Activated CD4-positive, CD25-positive, alpha-beta regulatory T cell treated with anti-CD3 and anti-CD28 coated beads, Interleukin-2, amount 50 U/mL, for 72 hours (primary cell): ENCODE measurements around the gene HOXA10.

ENCODE experiments used
- DNase-seq: peaks from one replicate; pipeline ENCODE4 v3.0.0; 2021

Gene HOXA10

GRCh38 chr7:27189997-27190748, 16.1 kb upstream of the HOXA10 start:
- DNase-seq: no peak

GRCh38 chr7:27189295-27189996, 15.3 kb upstream of the HOXA10 start:
- peak; percentile 29 for DNase-seq

- DNase-seq: peak; percentile 37
Observed at GRCh38 chr7:27188386-27189294, 14.5 kb upstream of the HOXA10 start.

DNA sequence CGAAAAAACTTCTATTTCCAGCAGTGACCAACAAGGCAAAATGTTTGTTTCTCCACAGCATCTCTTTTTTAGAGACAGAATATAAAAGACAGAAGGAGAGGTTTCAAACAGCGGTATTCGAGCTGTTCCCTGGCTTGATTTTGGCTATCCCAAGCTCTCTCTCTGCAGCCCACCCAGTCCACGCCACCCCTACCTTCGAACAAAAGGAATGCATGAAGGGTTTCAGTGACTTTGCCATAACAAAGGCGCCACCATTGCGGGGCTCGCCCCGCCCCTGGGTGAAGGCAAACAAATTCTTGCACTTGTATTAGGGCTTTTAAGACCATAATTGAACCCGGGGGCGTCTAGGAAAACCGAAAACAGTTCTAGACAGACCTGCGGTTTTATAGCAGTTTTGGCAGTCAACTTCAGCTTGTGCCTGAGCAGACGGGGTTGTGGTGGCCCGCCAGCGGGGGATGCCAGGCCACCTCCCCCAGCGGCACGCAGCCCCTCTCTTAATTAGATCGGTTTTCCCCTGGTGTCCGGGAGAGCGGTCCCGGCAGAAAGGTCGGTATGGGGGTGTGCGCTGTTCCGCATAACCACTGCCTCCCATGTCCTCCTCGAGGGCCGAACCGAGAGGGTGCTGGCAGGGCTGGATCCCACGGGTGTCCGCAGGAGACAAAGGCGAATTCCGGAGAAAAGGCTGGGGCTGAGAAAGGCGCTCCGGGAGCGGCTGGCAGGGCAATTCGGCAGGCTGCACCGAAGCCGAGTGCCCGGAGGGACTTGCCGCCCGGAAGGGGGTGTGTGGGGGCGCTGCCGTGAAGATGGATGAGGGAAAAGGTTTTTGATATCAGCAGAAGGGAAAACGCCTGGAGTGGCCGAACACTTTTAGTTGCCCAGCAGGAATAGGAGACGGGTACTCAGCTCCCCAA, 13.6 kb upstream of the HOXA10 start:
- DNase-seq: no peak

DNA sequence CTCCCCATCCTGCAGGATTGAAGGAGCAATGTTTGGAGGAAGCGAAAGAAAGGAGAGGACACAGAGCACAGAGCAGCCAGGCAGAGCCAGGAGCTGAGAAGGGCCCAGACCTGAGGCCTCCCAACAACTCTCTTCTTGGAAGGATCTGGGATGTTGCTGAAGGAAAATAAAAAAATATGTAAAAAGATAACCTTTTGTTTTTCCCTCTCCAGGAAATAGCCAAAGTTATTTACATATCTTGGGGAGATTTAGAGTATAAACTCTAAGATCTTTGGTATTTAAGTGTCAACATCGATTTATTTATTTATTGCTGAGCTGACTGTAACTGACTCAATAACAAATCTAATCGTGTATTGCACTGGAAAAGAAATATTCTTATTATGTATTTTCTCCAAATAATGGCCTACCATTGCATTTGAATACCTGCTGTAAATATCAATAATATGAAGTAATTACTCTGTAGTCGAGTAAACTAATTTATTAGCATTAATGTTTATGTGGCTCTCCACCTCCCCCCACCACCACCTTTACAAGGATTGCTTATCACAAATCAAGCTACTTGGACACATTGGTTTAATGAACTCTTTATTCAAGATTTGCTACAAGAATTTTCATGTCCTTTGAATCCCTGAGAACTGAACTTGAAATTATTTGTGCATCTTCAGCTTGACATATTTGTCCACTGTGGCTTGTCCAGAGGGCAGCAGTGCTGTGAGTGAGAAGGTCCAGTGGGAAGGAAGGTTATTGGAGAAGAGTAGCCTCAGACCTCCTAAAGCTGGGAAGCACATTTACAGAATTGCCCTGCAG, 12.8 kb upstream of the HOXA10 start:
- DNase-seq: peak; percentile 8

DNA sequence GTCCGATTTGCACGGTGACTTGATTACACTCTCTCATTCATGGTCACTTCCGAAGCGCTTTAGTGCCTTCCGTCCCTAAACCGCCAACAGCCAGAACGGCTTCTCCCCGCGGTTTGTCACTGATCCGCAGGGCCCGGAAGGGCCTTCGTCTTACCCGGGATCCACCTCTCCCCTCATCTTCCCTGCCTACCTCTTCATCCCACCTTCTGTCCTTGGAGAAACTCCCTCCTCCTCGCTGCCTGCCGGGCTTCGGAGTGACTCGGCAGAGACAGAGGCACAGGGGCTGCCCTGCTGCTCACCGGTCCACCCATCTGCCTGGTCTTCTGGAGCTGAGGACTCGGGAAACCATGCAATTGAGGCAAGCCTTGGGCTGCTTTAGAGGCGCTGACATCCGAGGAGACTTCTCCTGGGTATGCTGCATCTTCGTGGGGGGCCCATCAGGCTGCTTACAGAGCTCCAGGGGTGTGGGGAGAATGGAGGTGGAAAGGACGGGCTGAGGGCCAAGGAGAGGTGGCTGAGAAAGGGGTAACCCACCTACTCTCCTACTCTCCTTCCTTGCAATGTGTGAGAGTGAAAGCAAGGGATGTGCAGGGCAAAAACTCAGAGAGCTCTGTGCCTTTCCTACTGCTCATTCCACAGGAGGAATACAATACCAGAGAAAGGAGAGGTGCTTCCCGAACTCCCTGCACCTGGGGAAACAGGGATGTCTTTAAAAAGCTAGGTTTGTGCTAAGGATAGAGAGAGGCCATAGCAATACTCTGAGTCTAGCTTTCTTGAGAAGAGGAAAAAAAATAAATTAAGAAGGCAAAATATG, 11.9 kb upstream of the HOXA10 start:
- DNase-seq: peak; percentile 32

DNA sequence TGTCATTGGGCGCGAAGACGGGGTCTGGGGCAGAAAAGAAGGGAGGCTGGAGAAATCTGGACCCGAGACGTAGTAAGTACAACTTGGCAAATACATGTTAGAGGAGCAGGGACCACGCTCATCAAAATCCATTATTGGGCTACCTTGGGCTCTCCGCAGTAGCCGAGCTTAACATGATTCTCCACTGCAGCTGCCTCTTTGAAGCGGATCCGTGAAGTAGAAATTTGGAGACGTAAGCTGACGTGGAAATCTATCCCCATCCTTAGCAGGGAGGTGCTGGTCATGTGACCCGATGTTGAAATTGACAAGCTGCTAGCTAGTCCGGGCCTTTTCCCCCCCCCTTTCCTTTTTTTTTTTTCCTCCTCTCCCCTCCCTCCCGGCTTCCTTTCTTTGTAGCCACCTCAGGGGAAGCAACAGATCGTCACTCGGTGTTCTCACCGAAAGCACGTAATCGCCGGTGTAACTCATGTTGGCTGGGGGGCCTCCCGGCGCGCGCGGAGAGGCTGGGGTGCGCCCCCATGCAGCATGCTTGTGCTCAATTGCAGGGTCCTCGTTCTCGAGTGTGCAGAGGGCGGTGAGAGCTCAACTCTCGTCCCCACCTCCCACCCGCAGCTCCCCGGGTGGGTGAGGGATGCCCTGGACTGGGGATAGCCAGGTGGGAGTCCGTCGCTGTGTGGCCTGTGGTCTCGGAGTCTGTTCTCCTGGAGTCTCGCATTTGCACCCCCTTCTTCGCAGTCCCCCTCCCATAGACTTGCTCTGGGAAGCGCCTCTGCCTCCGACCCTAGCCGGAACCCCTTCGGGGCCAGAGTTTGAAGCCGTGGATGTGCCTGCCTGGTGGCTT, 11.1 kb upstream of the HOXA10 start, which contains the start of gene HOXA11:
Gene HOXA11 (minus strand): TSS at position 220 of the 841 bp plus-strand sequence. CDS start 88 bp downstream, at position 132.
- peak; percentile 25 for DNase-seq

- peak; percentile 40 for DNase-seq
Observed at GRCh38 chr7:27184337-27185012, 10.4 kb upstream of the HOXA10 start.

GRCh38 chr7:27183682-27184336, 9.7 kb upstream of the HOXA10 start:
- DNase-seq: no peak

- DNase-seq: no peak
Observed at GRCh38 chr7:27182861-27183681, 9.0 kb upstream of the HOXA10 start.

GRCh38 chr7:27182285-27182841, 8.2 kb upstream of the HOXA10 start:
- DNase-seq: no peak

GRCh38 chr7:27181795-27182275, 7.7 kb upstream of the HOXA10 start:
- DNase-seq: no peak

GRCh38 chr7:27180431-27181420, 6.6 kb upstream of the HOXA10 start:
- DNase-seq: no peak

GRCh38 chr7:27179503-27180430, 5.6 kb upstream of the HOXA10 start:
- peak; percentile 75 for DNase-seq
